Gastroesophageal sphincter (tissue), 4 donors: ENCODE data around the gene GUCY1A2. TPM values are rescaled to one million over a fixed set of nuclear protein-coding genes. Genes with fewer than 3 reads are reported as not detected.

Experiments
- ATAC-seq: fragments of 150-250 bp; one replicate; pipeline ENCODE4 v1.9.1; 2016; ENCODE audit warnings: mild to moderate bottlenecking, moderate library complexity
- H3K27ac ChIP-seq, 4 donors: fragments of 200-600 bp; sonication (generic) in 3 of 4; 1 replicate in 3 of 4; 2 replicates in 1 of 4; pipeline ENCODE4 v1.5.1; 2016 to 2019
- H3K27me3 ChIP-seq: fragments of 200-600 bp; sonication (generic); one replicate; pipeline ENCODE4 v1.5.1; 2019
- H3K36me3 ChIP-seq, 2 donors: fragments of 200-600 bp; sonication (generic); one replicate each; pipeline ENCODE4 v1.5.1; 2019; ENCODE audit warnings: control low read depth in 1 of 2
- H3K4me1 ChIP-seq, 3 donors: fragments of 200-600 bp; sonication (generic); 1 replicate in 2 of 3; 2 replicates in 1 of 3; pipeline ENCODE4 v1.5.1; 2016 to 2019; ENCODE audit warnings: control low read depth in 2 of 3
- H3K4me3 ChIP-seq, 2 donors: fragments of 200-600 bp; sonication (generic); one replicate each; pipeline ENCODE4 v1.5.1; 2019; ENCODE audit warnings: mild to moderate bottlenecking in 1 of 2, moderate library complexity in 1 of 2
- H3K9me3 ChIP-seq, 3 donors: fragments of 200-600 bp; sonication (generic); one replicate each; pipeline ENCODE4 v1.5.1; 2017 to 2019; ENCODE audit warnings: control low read depth in 2 of 3
- EP300 ChIP-seq: sonication (generic); formaldehyde crosslinking; IDR thresholded peaks from one replicate; pipeline ENCODE4 v1.6.1; 2017; ENCODE audit warnings: antibody characterized with exemption, mild to moderate bottlenecking
- POLR2A ChIP-seq, 2 donors: fragments of 450-650 bp; IDR thresholded peaks; one replicate each; pipeline ENCODE4 v1.6.1; 2017; ENCODE audit warnings: antibody characterized with exemption in 2 of 2, mild to moderate bottlenecking in 2 of 2, moderate library complexity in 1 of 2
- POLR2AphosphoS5 ChIP-seq: sonication (generic); formaldehyde crosslinking; IDR thresholded peaks from one replicate; pipeline ENCODE4 v1.6.1; 2017; ENCODE audit warnings: antibody characterized with exemption
- WGBS, 2 donors: methylation state at CpG; one replicate each; pipeline ENCODE4 v1.1.5; 2018; ENCODE audit warnings: low coverage in 1 of 2; 5-methylcytosine and 5-hydroxymethylcytosine counted together
- total RNA-seq, 4 donors: library from RNA; depleted of rRNA; stranded (reverse); fragments of >200 nt; gene quantifications; one replicate each; pipeline ENCODE4 v1.1.0, GENCODE V29; 2016
- TF ChIP-seq, protein P1 (sequence below), 4 experiments: fragments of 200-600 bp in 2 of 4; fragments of 450-650 bp in 2 of 4; sonication (generic) in 1 of 4; IDR thresholded peaks; one replicate each; pipeline ENCODE4 v1.5.1; 2017 to 2019; ENCODE audit warnings: antibody characterized with exemption in 4 of 4, mild to moderate bottlenecking in 2 of 4, moderate library complexity in 2 of 4

Gene GUCY1A2
- total RNA-seq, 4 donors from 2014 or later = 1.5 to 10.3 (median 3.7) TPM

DNA sequence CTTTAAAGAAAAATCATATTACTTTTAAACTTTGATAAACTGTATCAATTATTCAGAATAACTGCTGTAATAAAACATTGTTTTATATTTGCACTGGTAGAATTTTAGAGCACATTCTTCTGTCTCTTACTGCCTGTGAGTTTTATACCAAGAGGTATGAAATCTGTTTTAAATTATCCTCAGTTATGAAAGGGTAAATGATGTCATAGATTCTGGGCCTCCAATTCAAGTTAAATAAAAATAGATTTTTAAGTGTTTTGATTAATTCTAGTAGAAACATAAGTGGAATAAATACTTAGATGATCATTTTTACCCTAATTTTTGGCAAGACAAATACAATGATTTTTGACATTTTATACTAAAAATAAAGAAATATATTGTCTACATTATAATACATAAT is 93.0 kb downstream of the GUCY1A2 start:
- Histone ChIP-seq H3K27me3 (no peaks in the 10 kb centered on the region), H3K4me3 (no peak overlapping the region), H3K27ac (no peak overlapping the region), H3K4me1 (no peaks in the 10 kb centered on the region), H3K36me3 (no peaks in the 10 kb centered on the region), H3K9me3 (no peaks in the 10 kb centered on the region)
- TF ChIP-seq POLR2AphosphoS5 (no peak), EP300 (no peak), POLR2A (IDR thresholded peaks at IDR 0.05) (no peak)
- TF ChIP-seq, protein P1, sequence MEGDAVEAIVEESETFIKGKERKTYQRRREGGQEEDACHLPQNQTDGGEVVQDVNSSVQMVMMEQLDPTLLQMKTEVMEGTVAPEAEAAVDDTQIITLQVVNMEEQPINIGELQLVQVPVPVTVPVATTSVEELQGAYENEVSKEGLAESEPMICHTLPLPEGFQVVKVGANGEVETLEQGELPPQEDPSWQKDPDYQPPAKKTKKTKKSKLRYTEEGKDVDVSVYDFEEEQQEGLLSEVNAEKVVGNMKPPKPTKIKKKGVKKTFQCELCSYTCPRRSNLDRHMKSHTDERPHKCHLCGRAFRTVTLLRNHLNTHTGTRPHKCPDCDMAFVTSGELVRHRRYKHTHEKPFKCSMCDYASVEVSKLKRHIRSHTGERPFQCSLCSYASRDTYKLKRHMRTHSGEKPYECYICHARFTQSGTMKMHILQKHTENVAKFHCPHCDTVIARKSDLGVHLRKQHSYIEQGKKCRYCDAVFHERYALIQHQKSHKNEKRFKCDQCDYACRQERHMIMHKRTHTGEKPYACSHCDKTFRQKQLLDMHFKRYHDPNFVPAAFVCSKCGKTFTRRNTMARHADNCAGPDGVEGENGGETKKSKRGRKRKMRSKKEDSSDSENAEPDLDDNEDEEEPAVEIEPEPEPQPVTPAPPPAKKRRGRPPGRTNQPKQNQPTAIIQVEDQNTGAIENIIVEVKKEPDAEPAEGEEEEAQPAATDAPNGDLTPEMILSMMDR (IDR thresholded peaks at IDR 0.05) = no peak
- ATAC-seq = no peak

GRCh38 chr11:106920899-106921509 is 97.3 kb downstream of the GUCY1A2 start:
- no peak for ATAC-seq
- Histone ChIP-seq H3K4me3 (no peak overlapping the region), H3K36me3 (no peaks in the 10 kb centered on the region), H3K4me1 (no peaks in the 10 kb centered on the region), H3K27ac (no peak overlapping the region), H3K27me3 (no peaks in the 10 kb centered on the region), H3K9me3 (no peaks in the 10 kb centered on the region)
- TF ChIP-seq EP300 = no peak
- TF ChIP-seq POLR2A (IDR thresholded peaks at IDR 0.05) = no peak

GRCh38 chr11:106917973-106918372 is 100.3 kb downstream of the GUCY1A2 start:
- Histone ChIP-seq H3K4me1 (no peaks in the 10 kb centered on the region), H3K36me3 (no peaks in the 10 kb centered on the region), H3K27me3 (no peaks in the 10 kb centered on the region), H3K27ac (no peak overlapping the region), H3K4me3 (no peak overlapping the region), H3K9me3 (no peaks in the 10 kb centered on the region)
- TF ChIP-seq POLR2AphosphoS5 = no peak
- no peak for TF ChIP-seq EP300
- no peak for TF ChIP-seq POLR2A (IDR thresholded peaks at IDR 0.05)
- TF ChIP-seq, protein P1 (IDR thresholded peaks at IDR 0.05) = no peak
- no peak for ATAC-seq
- 53 to 92% methylated on average over 2 of the region's 2 CpGs for WGBS, 2 donors

DNA sequence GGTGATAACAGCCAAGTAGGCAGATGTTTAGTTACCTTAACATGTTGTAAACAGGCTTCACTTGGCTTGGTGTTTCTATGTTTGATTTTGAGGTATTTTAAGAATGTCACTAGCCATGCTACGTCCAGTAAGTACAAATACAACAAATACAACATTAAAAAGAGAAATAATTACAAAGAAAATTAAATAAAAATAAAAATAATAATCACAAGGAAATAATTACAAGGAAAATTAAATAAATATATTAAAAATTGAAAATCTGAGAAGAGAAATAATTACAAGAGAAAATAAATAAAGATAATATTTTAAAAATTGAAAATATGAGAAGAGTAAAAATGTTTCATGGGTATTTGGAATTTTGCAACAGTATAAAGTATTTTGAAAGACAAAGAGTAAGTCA is 103.9 kb downstream of the GUCY1A2 start:
- Histone ChIP-seq H3K9me3 (no peaks in the 10 kb centered on the region), H3K27ac (no peak overlapping the region), H3K4me3 (no peak overlapping the region), H3K27me3 (no peaks in the 10 kb centered on the region), H3K36me3 (no peaks in the 10 kb centered on the region), H3K4me1 (no peaks in the 10 kb centered on the region)
- no peak for TF ChIP-seq POLR2AphosphoS5
- TF ChIP-seq POLR2A (IDR thresholded peaks at IDR 0.05) = no peak
- TF ChIP-seq, protein P1 (IDR thresholded peaks at IDR 0.05) = no peak
- TF ChIP-seq EP300 = no peak
- 53% methylated on average over 1 of the region's 1 CpG; no CpG with 5 or more reads in 1 of the 2 donors for WGBS, 2 donors
- ATAC-seq = no peak

- WGBS, 2 donors = 77 to 82% methylated on average over 2 of the region's 2 CpGs
- no peaks in the 10 kb centered on the region for H3K9me3 ChIP-seq
These were observed 105.1 kb downstream of the GUCY1A2 start for GRCh38 chr11:106913141-106913540.

More at GRCh38 chr11:106913141-106913540, 105.1 kb downstream of the GUCY1A2 start:
- no peak overlapping the region for H3K4me3 ChIP-seq
- TF ChIP-seq, protein P1 (IDR thresholded peaks at IDR 0.05) = no peak
- TF ChIP-seq EP300 = no peak
- no peak for TF ChIP-seq POLR2AphosphoS5
- no peak for TF ChIP-seq POLR2A (IDR thresholded peaks at IDR 0.05)
- H3K27ac ChIP-seq = no peak overlapping the region
- ATAC-seq = no peak
- H3K4me1 ChIP-seq = no peaks in the 10 kb centered on the region
- H3K27me3 ChIP-seq = no peaks in the 10 kb centered on the region
- no peaks in the 10 kb centered on the region for H3K36me3 ChIP-seq
